Neural progenitor cell (in vitro differentiated cells): ENCODE measurements around the gene NR1D2.

Experiments used
- EZH2 ChIP-seq: fragments of 200-600 bp; sonication (generic); IDR thresholded peaks from 2 replicates; pipeline ENCODE4 v1.6.1; 2017; ENCODE audit warnings: antibody characterized with exemption, mild to moderate bottlenecking, moderate library complexity
- EZH2phosphoT487 ChIP-seq: fragments of 200-600 bp; sonication (generic); IDR thresholded peaks from 2 replicates; pipeline ENCODE4 v1.6.1; 2017; ENCODE audit warnings: antibody characterized with exemption
- TF ChIP-seq, protein P1 (sequence below): fragments of 200-600 bp; sonication (generic); IDR thresholded peaks from 2 replicates; pipeline ENCODE4 v1.5.1; 2017; ENCODE audit warnings: antibody characterized with exemption, mild to moderate bottlenecking

DNA sequence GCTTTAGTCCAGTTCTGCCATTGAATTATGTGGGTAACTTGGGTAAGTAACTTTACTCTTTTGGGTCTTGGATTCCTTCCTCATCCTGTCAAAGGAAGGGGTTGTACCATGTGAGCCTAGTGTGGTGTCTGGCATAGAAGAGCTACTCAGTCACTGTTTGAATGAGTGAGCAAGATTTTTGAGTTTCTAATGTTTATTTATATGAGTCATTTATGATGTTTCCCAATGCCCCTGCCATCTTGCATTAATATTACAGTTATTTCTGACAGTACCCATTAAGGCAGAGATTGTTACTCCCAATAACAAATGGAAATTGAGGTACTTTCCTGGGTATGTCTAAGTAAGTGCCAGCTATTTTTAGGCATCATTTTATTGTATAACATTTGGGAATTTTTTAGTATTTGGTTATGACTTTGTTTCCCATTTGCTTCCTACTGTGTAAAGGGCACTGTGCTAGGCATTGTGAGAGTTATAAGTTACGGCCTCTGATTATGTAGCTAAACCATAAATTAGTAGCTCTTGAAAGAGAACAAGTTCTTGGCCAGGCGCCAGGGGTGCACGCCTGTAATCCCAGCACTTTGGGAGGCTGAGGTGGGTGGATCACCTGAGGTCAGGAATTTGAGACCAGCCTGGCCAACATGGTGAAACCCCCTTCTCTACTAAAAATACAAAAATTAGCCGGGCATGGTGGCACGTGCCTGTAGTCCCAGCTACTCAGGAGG, 23.5 kb downstream of the NR1D2 start:
- TF ChIP-seq, protein P1, sequence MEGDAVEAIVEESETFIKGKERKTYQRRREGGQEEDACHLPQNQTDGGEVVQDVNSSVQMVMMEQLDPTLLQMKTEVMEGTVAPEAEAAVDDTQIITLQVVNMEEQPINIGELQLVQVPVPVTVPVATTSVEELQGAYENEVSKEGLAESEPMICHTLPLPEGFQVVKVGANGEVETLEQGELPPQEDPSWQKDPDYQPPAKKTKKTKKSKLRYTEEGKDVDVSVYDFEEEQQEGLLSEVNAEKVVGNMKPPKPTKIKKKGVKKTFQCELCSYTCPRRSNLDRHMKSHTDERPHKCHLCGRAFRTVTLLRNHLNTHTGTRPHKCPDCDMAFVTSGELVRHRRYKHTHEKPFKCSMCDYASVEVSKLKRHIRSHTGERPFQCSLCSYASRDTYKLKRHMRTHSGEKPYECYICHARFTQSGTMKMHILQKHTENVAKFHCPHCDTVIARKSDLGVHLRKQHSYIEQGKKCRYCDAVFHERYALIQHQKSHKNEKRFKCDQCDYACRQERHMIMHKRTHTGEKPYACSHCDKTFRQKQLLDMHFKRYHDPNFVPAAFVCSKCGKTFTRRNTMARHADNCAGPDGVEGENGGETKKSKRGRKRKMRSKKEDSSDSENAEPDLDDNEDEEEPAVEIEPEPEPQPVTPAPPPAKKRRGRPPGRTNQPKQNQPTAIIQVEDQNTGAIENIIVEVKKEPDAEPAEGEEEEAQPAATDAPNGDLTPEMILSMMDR = no peak
- TF ChIP-seq EZH2 (no peak), EZH2phosphoT487 (no peak)
